Prostate gland (tissue), 2 donors: Measurements from ENCODE around the gene GIPC2. TPM values are rescaled to one million over a fixed set of nuclear protein-coding genes. Genes with fewer than 3 reads are reported as not detected.
"Not testable (repeated sequence)": the region's sequence is repeated elsewhere in the genome, so short reads cannot be mapped to it uniquely, and the experiment has no call there.

ENCODE experiments used
- DNase-seq: peaks from one replicate; pipeline ENCODE4 v3.0.0-alpha.2; 2019; ENCODE audit warnings: low spot score
- H3K27ac ChIP-seq, 2 donors: fragments of 200-600 bp; sonication (generic); 2 replicates each; pipeline ENCODE4 v1.5.1; 2017 to 2019
- H3K27me3 ChIP-seq: fragments of 200-600 bp; sonication (generic); replicated peaks from 2 replicates; pipeline ENCODE4 v1.5.1; 2019; ENCODE audit not compliant: insufficient read depth
- H3K36me3 ChIP-seq, 2 donors: fragments of 200-600 bp; sonication (generic); 1 replicate in 1 of 2; 2 replicates in 1 of 2; pipeline versions ENCODE4 v1.5.1 to v1.8.1; 2017 to 2019
- H3K4me1 ChIP-seq: fragments of 200-600 bp; sonication (generic); replicated peaks from 2 replicates; pipeline ENCODE4 v1.5.1; 2019
- H3K4me3 ChIP-seq, 2 donors: fragments of 200-600 bp; sonication (generic); 2 replicates each; pipeline ENCODE4 v1.5.1; 2017 to 2019
- H3K9me3 ChIP-seq: fragments of 200-600 bp; sonication (generic); 2 replicates; pipeline ENCODE4 v1.5.1; 2017
- CTCF ChIP-seq, 4 experiments: fragments of 200-600 bp in 2 of 4; fragments of 450-650 bp in 2 of 4; sonication (generic) in 2 of 4; IDR thresholded peaks; 1 replicate in 3 of 4; 2 replicates in 1 of 4; pipeline ENCODE4 v1.5.1; 2016 to 2019; ENCODE audit warnings: antibody characterized with exemption in 4 of 4, mild to moderate bottlenecking in 2 of 4, moderate library complexity in 2 of 4
- POLR2A ChIP-seq: fragments of 450-650 bp; IDR thresholded peaks from one replicate; pipeline ENCODE4 v1.6.1; 2016; ENCODE audit warnings: antibody characterized with exemption, mild to moderate bottlenecking
- POLR2AphosphoS5 ChIP-seq: sonication (generic); formaldehyde crosslinking; IDR thresholded peaks from one replicate; pipeline ENCODE4 v1.6.1; 2017; ENCODE audit warnings: antibody characterized with exemption
- WGBS: methylation state at CpG from one replicate; pipeline ENCODE4 v1.1.5; 2018; 5-methylcytosine and 5-hydroxymethylcytosine counted together
- intact Hi-C: fragments of 100-400 bp; cut with DNase I; formaldehyde crosslinking; loops from one replicate; pipeline ENCODE4 v1.14.2; 2022
- total RNA-seq, 2 donors: library from RNA; depleted of rRNA; stranded (reverse); fragments of >200 nt; gene quantifications; one replicate each; pipeline ENCODE4 v1.1.0, GENCODE V29; 2016

Gene GIPC2
- total RNA-seq, 2 donors from 2014 or later, result 2.0 to 2.2 TPM

- intact Hi-C loops, result no loop called here
- 91% methylated on average over 2 of the region's 2 CpGs for WGBS
- Histone ChIP-seq H3K27me3 (no peaks in the 10 kb centered on the region), H3K4me3 (no peak overlapping the region), H3K4me1 (no peaks in the 10 kb centered on the region), H3K36me3 (no peaks in the 10 kb centered on the region), H3K9me3 (no peaks in the 10 kb centered on the region), H3K27ac (no peak overlapping the region)
- no peak for TF ChIP-seq POLR2A
- TF ChIP-seq POLR2AphosphoS5, result no peak
- no peak for TF ChIP-seq CTCF (IDR thresholded peaks at IDR 0.05)
- no peak for DNase-seq
Measured at GRCh38 chr1:78080767-78081166, 35.0 kb downstream of the GIPC2 start.

GRCh38 chr1:78081980-78082860, 36.5 kb downstream of the GIPC2 start:
- Histone ChIP-seq H3K27me3 (no peaks in the 10 kb centered on the region), H3K36me3 (no peaks in the 10 kb centered on the region), H3K9me3 (no peaks in the 10 kb centered on the region), H3K27ac (no peak overlapping the region), H3K4me3 (no peak overlapping the region), H3K4me1 (no peaks in the 10 kb centered on the region)
- TF ChIP-seq CTCF (IDR thresholded peaks at IDR 0.05), result no peak
- TF ChIP-seq POLR2A, result no peak
- TF ChIP-seq POLR2AphosphoS5, result no peak
- no peak for DNase-seq
- intact Hi-C loops, result no loop called here
- WGBS, result 79% methylated on average over 5 of the region's 5 CpGs

GRCh38 chr1:78084639-78085038, 38.9 kb downstream of the GIPC2 start:
- H3K4me3 ChIP-seq, H3K36me3 ChIP-seq, H3K4me1 ChIP-seq, DNase-seq, H3K27ac ChIP-seq, H3K27me3 ChIP-seq, intact Hi-C loops, H3K9me3 ChIP-seq: not testable (repeated sequence)

GRCh38 chr1:78086697-78087096, 40.9 kb downstream of the GIPC2 start:
- H3K27ac ChIP-seq, result no peak overlapping the region
- TF ChIP-seq POLR2A, result no peak
- intact Hi-C loops, result no loop called here
- DNase-seq, result no peak
- H3K36me3 ChIP-seq, result no peaks in the 10 kb centered on the region
- H3K4me3 ChIP-seq, result no peak overlapping the region
- no peaks in the 10 kb centered on the region for H3K27me3 ChIP-seq
- WGBS, result 55% methylated on average over 1 of the region's 1 CpG
- H3K9me3 ChIP-seq, result no peaks in the 10 kb centered on the region
- H3K4me1 ChIP-seq, result no peaks in the 10 kb centered on the region

DNA sequence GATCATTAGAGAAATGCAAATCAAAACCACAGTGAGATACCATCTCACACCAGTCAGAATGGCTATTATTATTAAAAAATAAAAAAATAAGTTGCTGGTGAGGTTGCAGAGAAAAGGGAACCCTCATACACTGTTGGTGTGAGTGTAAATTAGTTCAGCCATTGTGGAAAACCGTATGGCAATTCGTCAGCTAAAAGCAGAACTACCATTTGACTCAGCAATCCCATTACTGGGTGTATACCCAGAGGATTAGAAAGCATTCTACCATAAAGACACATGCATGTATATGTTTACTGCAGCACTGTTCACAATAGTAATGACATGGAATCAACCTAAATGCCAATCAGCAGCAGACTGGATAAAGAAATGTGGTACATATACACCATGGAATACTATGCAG, 42.2 kb downstream of the GIPC2 start:
- Histone ChIP-seq H3K36me3 (no peaks in the 10 kb centered on the region), H3K27ac (no peak overlapping the region), H3K4me1 (no peaks in the 10 kb centered on the region), H3K9me3 (no peaks in the 10 kb centered on the region), H3K27me3 (no peaks in the 10 kb centered on the region), H3K4me3 (no peak overlapping the region)
- no peak for DNase-seq
- intact Hi-C loops, result no loop called here
- WGBS, result 88% methylated on average over 2 of the region's 2 CpGs
- TF ChIP-seq CTCF (IDR thresholded peaks at IDR 0.05) (no peak), POLR2AphosphoS5 (no peak), POLR2A (no peak)

- TF ChIP-seq POLR2AphosphoS5, result no peak
- TF ChIP-seq POLR2A, result no peak
- no peak for TF ChIP-seq CTCF (IDR thresholded peaks at IDR 0.05)
- H3K27ac ChIP-seq, result no peak overlapping the region
- no peaks in the 10 kb centered on the region for H3K4me1 ChIP-seq
- intact Hi-C loops, result no loop called here
- no peaks in the 10 kb centered on the region for H3K27me3 ChIP-seq
- no peak for DNase-seq
- no peaks in the 10 kb centered on the region for H3K36me3 ChIP-seq
- H3K4me3 ChIP-seq, result no peak overlapping the region
- no peaks in the 10 kb centered on the region for H3K9me3 ChIP-seq
Measured at GRCh38 chr1:78088486-78088885, 42.7 kb downstream of the GIPC2 start.
